GM18517 (cell line): ENCODE results near the gene STK32A.
"Not testable (repeated sequence)": the region's sequence is repeated elsewhere in the genome, so short reads cannot be mapped to it uniquely, and the experiment has no call there.

Experiments used
- ATAC-seq: cut with Tn5 transposase; IDR thresholded peaks from one replicate; pipeline ENCODE4 v1.9.1; 2021; ENCODE audit warnings: mild to moderate bottlenecking, moderate library complexity; ENCODE audit not compliant: unreplicated experiment

Gene STK32A

DNA sequence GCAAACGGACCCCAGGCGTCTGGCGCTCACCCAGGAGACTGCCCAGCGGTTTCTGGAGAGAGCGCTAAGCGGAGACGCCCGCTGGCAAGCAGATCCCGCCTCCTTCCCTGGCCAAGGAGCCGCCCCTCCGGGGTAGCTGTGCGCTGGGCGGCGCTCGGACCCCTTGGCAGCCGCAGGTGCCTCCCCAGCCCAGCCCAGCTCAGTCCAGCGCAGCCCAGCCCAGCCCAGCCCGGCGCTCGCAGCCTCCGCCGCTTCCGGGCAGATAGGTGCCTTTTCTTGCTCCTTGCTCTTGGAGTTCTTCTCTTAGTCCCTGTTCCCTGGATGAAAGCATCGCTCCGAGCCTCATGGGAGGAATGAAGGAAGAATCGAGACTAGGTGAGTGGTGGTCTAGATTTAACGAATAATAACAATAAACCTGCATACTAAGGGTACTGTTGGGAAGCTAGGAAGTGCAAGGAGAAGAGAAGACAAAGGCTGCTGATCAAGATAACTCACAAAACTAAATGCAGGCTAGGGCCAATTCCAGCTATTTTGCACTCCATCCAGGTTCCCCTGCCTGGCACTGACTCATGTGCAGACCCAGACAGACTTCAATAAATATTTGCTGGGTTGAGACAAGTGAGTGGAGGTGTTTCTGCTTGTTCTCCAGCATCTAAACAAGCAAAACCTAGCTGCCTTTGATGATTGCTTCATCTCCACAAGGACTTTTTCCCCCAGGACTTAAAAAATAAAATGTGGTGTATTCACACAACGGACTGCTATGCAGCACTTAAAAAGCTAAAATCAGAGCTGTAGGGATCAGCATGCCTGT, at the start of gene STK32A:
Gene STK32A, plus strand, starts transcription at position 202 of the 811 bp plus-strand sequence. CDS start 4,609 bp downstream, outside the sequence.
- no peak for ATAC-seq

GRCh38 chr5:147187099-147187540, 47.7 kb upstream of the STK32A start:
- no peak for ATAC-seq

- peak; percentile 86 for ATAC-seq
Observed at GRCh38 chr5:147188200-147189108, 46.4 kb upstream of the STK32A start.

GRCh38 chr5:147189109-147189424, 45.8 kb upstream of the STK32A start:
- ATAC-seq = no peak

DNA sequence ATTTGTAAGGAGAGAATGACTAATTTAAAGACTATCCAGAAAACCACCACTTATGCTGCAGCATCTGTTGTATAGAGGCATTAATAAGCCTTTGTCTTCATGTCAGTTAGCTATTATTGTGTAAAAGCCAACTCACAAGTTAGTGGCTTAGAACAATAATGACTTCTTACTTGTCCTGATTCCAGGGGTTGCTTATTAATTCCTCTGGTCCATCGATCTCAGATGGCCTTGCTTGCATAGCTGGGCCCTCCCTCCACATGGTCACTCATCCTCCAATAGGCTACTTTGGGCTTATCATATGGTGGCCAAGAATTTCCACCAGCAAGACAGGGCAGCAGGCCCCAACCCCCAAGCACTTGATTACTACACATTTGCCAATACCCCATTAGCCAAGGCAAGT, 44.5 kb upstream of the STK32A start:
- ATAC-seq = peak; percentile 63

DNA sequence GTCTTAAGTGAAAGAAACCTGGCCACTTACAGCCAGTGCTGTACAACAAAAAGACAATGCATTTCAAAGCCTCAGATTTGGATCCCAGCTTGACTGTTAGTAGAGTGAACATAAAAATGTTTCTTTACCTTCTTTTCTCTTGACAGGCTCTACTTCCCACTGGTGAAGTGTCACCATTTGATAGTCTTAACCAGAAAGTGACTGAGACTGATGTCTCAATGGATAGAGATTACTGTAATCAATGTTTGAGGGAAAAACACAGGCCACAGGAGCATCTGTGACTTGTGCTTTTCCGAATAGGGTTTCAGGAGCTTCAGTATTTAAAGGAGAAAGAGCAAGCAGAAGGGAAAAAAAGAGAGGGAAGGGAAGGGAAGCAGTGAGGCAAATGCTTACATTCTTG, 41.7 kb upstream of the STK32A start:
- no peak for ATAC-seq

DNA sequence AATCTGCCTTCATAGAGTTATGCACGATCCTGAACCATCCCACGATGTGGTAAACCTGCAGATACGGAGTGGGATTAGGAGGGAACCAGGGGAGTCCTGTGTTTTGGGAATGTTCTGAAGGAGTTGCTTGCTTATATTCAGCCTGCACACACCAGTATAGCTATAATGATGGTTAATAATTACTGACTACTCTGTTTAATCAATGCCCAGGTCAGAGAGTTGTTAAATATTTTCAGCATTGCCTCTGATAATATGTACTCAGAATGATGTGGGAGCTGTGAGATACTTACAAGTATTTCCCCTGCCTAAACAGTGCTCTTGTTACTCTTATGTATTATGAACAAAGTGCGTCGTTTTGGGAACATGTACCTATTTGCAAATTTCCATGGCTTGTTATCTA, 34.8 kb upstream of the STK32A start:
- ATAC-seq = no peak

- no peak for ATAC-seq
Observed at GRCh38 chr5:147203213-147203612, 31.6 kb upstream of the STK32A start.

DNA sequence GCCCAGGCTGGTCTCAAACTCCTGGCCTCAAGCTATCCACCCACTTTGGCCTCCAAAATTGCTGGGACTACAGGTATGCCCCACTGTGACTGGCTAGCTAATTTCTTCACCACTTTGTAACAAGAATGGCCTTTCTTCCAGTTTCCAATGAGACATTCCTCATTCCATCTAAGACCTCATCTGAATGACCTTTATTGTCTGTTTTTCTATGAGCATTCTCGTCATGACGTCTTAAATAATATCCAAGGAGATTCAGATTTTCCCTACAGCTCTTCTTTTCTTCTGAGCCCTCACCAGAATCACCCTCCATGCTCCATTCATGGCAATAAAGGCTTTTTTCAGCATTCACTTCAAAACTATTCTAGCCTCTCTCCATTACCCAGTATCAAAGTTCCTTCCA, 30.2 kb upstream of the STK32A start:
- ATAC-seq = no peak

DNA sequence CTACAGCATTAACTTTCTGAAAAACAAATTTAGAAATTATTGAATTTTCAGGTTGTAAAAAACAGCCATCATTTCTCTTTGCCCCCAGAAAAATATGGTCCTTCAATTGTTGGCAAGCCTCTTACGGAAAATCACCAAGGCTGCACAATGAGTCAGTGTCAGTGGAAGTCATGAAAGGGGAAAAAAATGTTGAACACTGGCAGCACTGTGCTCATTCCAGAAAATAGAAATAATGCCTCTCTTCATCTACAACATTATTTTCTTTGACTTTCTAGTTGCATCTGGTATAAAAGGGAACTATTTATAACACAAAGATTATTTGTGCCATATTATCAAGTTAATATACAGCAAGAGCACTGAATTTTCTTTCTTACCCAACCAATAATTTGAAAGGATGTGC, 26.7 kb upstream of the STK32A start:
- ATAC-seq = no peak

GRCh38 chr5:147216552-147217154, 18.2 kb upstream of the STK32A start:
- no peak for ATAC-seq

DNA sequence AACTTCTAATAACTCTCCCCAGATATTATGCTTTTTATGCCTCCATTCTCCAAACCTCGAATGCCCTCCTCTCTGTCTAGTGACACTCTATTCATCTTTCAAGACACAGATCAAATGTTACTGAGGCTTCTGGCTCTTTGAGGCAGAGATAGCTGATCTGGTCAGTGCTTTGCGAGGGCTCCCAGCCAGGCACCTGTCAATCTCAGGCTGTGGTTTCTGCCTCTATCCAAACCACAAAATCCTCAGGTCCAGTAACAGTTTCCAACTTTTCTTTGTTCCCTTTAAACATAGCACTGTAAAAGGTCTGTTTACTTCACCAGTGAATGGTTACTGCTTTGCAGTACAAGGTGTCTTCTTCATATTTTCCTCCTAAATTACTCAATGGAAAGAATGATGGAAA, 11.5 kb upstream of the STK32A start:
- no peak for ATAC-seq

DNA sequence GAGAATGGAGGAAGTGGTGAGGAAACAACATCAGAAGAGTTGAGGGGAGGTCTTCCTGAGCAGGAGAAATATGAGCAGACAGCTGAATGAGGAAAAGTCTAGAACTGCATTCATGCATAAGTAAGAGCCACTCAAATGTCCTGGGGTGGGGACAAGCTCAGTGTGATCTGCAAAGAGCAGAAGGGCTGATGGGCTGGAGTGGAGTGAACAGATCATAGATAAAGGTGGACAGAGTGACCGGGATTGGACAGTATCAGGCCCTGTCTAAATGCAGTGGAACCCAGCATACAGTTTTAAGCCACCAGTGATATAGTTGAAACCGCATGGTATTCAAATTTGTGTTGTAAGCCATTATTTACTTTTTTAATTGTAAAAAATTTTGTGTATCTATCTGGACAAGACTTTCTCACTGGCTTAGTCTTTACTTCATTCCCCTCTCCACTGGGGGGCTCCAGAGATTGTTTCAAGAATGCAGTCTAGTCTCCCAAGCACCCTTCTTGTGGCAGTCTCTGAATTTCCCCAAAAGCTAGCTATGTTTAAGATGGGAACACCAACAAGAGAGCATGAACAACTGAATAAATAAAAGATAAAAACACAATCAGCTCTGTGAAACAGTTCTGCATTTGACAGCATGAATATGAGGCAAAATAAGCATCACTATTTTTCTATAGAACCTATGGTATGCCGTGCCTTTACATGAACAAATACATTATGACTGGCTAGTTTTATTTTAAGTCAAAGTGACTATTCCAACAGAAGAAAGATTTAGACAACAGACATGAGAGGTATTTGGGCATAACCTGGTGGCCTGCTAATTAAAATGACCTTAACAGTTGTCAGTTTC, 10.7 kb upstream of the STK32A start:
- ATAC-seq = no peak

- no peak for ATAC-seq
Observed at GRCh38 chr5:147225938-147226337, 8.9 kb upstream of the STK32A start.

DNA sequence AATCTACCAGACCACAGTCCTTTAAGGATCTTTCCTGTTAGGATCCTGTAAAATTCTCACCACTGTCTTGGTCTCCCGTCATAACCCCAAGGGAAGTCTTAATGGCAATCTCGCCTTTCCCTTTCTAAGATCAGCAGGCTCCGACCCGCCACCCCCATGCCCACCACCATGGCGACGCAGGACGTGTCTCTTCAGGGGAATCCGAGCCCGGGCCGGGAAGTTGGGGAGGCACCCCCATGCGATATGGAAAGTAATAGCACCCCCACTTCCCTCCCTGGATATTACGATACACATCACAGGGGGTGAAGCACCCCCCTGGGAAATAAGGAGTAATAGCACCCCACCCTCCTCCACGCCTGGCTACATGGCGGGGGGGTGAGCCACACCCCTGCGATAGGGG, 8.3 kb upstream of the STK32A start:
- ATAC-seq = no peak

DNA sequence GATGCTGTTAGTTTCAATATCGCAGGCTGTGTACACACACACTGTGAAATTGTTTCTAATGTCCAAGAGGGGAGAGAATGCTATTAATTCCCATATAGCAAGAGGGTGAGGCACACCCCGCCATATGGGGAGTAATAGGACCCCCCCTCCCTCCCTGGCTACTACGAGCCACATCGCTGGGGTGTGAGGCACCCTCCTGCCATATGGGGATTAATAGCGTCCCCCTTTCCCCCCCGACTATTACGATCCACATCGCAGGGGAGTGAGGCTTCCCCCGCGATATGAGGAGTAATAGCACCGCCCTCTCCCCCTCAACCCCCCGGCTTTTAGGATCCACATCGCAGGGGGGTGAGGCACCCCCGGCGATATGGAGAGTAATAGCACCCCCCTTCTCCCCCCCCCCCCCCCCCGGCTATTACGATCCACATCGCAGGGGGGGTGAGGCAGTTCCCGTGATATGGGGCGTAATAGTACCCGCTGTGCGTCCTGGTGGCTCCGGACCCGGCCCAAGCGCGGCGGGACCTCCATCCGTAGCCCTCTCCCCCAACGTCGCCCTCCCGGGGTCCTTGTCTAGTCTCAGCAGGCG, 494 bp upstream of the STK32A start:
- no peak for ATAC-seq

GRCh38 chr5:147240266-147240985, 5.6 kb downstream of the STK32A start:
- no peak for ATAC-seq

GRCh38 chr5:147243238-147243637, 8.4 kb downstream of the STK32A start:
- not testable (repeated sequence) for ATAC-seq

GRCh38 chr5:147245381-147246165, 10.7 kb downstream of the STK32A start:
- no peak for ATAC-seq
